Progenitor cell of endocrine pancreas (in vitro differentiated cells): ENCODE results near the gene RAB15. TPM values are rescaled to one million over a fixed set of nuclear protein-coding genes. Genes with fewer than 3 reads are reported as not detected.

Source experiments
- DNase-seq: peaks from one replicate; pipeline ENCODE4 v3.0.0; 2021; ENCODE audit warnings: low spot score; ENCODE audit not compliant: unreplicated experiment
- H3K27ac Mint-ChIP-seq: 2 replicates; pipeline ENCODE4 v1.8.0; 2021; ENCODE audit warnings: mild to moderate bottlenecking, moderate library complexity, mixed read lengths
- H3K27me3 Mint-ChIP-seq: 2 replicates; pipeline ENCODE4 v1.8.0; 2021; ENCODE audit warnings: mixed read lengths
- H3K36me3 Mint-ChIP-seq: 2 replicates; pipeline ENCODE4 v1.8.0; 2022; ENCODE audit warnings: mixed read lengths; ENCODE audit not compliant: insufficient read depth
- H3K4me1 Mint-ChIP-seq: 2 replicates; pipeline ENCODE4 v1.8.0; 2021; ENCODE audit warnings: low read depth, mixed read lengths
- H3K4me3 Mint-ChIP-seq: 2 replicates; pipeline ENCODE4 v1.8.0; 2021; ENCODE audit warnings: low read depth, mild to moderate bottlenecking, moderate library complexity, mixed read lengths
- H3K9me3 Mint-ChIP-seq: 2 replicates; pipeline ENCODE4 v1.8.0; 2021; ENCODE audit warnings: low read depth, mixed read lengths
- total RNA-seq: library from RNA; stranded (reverse); gene quantifications from 2 replicates; pipeline ENCODE4 v1.2.1, GENCODE V29; 2021
- TF ChIP-seq, protein P1 (sequence below): fragments of 200-600 bp; sonication (generic); IDR thresholded peaks from one replicate; pipeline ENCODE4 v1.5.0; 2021; ENCODE audit warnings: antibody characterized with exemption, mild to moderate bottlenecking; ENCODE audit not compliant: unreplicated experiment

RAB15 gene
- total RNA-seq, 1 donor from 2014 or later = 27.6 TPM

DNA sequence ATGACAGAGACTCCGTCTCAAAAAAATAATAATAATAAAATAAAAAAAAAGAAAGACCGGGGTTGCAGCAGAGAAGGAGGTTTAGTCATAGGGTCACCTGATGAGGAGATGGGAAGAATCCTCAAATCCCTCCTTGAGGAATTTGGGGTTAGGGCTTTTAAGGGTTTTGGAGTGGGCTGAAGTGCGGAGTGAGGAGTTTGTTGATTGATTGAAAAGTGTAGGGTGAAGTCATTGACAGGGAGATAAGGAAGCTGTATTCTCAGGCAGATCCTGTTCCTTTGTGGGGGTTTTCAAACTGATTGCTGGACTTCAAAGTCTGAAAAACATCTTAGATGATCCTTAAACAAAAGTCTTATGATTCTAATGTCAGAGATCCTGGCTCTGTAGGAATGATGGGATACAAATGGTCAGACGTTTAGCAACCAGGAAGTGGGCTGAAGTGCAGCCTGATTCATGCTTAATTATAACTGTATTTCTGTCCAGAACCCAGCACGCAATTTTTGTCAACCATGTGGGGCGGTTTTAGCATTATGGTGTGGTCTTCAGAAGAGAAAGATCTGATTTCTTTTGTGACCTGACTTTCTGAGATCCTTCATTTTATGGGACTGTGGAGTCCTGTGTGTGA is 30.6 kb upstream of the RAB15 start:
- H3K36me3 Mint-ChIP-seq = no peaks in the 10 kb centered on the region
- H3K27ac Mint-ChIP-seq = no peak overlapping the region
- H3K4me3 Mint-ChIP-seq = no peak overlapping the region
- TF ChIP-seq, protein P1, sequence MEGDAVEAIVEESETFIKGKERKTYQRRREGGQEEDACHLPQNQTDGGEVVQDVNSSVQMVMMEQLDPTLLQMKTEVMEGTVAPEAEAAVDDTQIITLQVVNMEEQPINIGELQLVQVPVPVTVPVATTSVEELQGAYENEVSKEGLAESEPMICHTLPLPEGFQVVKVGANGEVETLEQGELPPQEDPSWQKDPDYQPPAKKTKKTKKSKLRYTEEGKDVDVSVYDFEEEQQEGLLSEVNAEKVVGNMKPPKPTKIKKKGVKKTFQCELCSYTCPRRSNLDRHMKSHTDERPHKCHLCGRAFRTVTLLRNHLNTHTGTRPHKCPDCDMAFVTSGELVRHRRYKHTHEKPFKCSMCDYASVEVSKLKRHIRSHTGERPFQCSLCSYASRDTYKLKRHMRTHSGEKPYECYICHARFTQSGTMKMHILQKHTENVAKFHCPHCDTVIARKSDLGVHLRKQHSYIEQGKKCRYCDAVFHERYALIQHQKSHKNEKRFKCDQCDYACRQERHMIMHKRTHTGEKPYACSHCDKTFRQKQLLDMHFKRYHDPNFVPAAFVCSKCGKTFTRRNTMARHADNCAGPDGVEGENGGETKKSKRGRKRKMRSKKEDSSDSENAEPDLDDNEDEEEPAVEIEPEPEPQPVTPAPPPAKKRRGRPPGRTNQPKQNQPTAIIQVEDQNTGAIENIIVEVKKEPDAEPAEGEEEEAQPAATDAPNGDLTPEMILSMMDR = no peak
- no peaks in the 10 kb centered on the region for H3K9me3 Mint-ChIP-seq
- no peak for DNase-seq
- peaks cover 2% of the 10 kb centered on the region for H3K4me1 Mint-ChIP-seq
- H3K27me3 Mint-ChIP-seq = no peaks in the 10 kb centered on the region

DNA sequence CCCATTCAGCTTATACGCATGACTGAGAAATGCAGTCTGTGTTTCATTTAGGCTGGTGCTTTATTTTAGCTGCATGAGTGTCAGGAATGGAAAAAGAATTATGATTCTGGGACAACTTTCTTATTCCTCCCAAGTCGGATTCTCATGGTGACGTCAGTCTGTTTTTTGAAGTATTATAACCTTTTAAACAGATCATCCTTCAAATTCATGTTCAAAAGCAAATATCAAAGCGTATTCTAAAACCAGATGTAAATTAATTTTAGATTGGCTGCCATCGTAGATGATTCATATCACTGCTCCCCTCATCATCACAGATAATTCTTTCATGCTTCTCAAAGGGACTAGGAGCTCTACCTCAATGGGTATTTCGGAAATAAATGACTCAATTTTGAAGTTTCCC is 29.6 kb upstream of the RAB15 start:
- Mint-ChIP-seq H3K27me3 (no peaks in the 10 kb centered on the region), H3K4me3 (no peak overlapping the region), H3K9me3 (no peaks in the 10 kb centered on the region), H3K36me3 (no peaks in the 10 kb centered on the region), H3K27ac (no peak overlapping the region), H3K4me1 (peaks cover 6% of the 10 kb centered on the region)
- no peak for DNase-seq
- TF ChIP-seq, protein P1 = no peak

DNA sequence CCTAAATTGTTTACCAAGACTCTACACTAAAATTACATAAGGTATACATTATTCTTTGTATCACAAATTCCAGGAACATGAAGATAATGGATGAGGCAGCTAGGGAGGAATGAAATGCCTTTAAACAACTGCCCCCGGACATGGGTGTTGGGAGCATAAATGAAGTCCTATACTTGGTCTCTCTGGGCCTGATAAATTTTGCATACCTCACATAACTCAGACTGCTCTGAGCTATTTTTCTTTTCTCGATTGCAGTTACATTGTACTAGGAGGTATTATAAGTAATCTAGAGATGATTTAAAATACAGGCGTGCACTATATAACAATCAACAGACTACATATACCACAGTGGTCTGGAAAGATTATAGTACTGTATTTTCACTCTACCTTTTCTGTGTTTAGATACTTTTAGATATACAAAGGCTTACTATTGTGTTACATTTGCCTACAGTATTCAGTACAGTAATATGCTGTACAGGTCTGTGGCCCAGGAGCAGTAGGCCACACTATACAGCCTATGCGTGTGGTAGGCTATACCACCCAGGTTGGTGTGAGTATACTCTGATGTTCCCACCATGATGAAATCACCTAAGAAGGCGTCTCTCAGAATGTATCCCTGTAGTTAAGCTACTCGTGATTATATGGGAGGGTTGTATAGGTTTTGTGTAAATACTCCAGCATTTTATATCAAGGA is 28.9 kb upstream of the RAB15 start:
- H3K36me3 Mint-ChIP-seq = no peaks in the 10 kb centered on the region
- H3K4me3 Mint-ChIP-seq = no peak overlapping the region
- TF ChIP-seq, protein P1 = no peak

DNA sequence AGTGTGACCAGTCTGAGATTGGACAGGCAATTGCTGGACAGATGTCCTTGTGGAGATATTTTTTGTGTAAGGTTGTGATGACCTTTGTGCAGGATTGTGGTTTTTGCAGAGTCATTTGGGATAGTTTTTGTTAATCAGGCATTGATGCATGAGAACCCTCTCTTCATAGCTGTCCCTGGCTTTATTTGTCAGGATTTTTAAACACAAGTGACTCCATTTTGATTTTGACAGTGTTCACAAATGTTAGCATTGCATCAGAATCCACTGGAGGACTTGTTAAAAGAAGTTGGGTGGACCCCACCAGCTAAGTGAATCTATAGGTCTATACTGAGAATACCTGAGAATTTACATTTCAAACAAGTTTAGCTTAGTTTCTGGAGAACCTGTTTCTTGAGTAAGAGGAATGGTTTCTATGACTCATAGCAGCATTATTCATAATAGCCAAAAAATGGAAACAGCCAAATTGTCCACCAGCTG is 26.4 kb upstream of the RAB15 start:
- Mint-ChIP-seq H3K9me3 (no peaks in the 10 kb centered on the region), H3K36me3 (no peaks in the 10 kb centered on the region), H3K27ac (no peak overlapping the region), H3K4me1 (peaks cover 6% of the 10 kb centered on the region), H3K4me3 (no peak overlapping the region), H3K27me3 (no peaks in the 10 kb centered on the region)
- DNase-seq = no peak
- TF ChIP-seq, protein P1 = no peak

More for the DNA sequence above, 28.9 kb upstream of the RAB15 start:
- Mint-ChIP-seq H3K27me3 (no peaks in the 10 kb centered on the region), H3K9me3 (no peaks in the 10 kb centered on the region), H3K4me1 (peaks cover 6% of the 10 kb centered on the region), H3K27ac (no peak overlapping the region)
- DNase-seq = no peak

DNA sequence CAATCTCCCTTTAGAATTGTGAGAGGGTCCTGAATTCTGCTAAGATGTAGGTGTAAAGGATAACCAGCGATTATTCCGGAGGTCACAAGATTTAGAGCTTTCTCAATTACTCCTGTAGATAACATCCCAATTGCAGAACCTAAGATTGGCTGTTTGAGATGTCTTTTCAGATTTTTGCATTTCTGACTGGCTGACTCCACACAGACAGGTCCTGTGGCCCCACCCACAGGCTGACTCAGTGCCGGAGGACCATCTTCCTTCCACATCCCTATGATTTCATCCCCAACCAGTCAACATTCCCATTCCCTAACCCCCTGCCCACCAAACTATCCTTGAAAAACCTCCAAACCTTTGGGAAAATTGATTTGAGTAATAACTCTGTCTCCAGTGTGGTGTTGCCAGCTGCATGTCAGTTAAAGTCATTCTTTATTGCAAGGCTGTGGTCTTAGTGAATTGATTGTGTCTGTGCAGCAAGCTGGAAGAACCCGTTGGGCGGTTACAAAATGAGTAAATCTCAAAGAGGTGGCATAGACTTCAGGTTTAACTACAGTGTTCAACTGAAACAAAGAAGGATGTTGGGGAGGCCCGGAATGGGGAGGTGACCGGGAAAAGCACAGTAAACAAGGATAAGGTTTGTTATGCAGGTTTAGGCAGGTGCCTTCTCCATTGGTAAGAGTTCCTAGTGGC is 25.1 kb upstream of the RAB15 start:
- TF ChIP-seq, protein P1 = no peak
- H3K27me3 Mint-ChIP-seq = no peaks in the 10 kb centered on the region
- peaks cover 4% of the 10 kb centered on the region for H3K4me1 Mint-ChIP-seq
- H3K36me3 Mint-ChIP-seq = no peaks in the 10 kb centered on the region
- H3K9me3 Mint-ChIP-seq = no peaks in the 10 kb centered on the region
- no peak for DNase-seq
- no peak overlapping the region for H3K27ac Mint-ChIP-seq
- H3K4me3 Mint-ChIP-seq = no peak overlapping the region
